SK-N-MC (cell line): Measurements from ENCODE around the gene SOBP.
A peak's percentile ranks its signal among the peaks of the same experiment; 100 is the strongest.

ENCODE experiments used
- FOXP2 ChIP-seq: optimal IDR thresholded peaks from 2 replicates; pipeline ENCODE3; 2011; ENCODE audit warnings: mild to moderate bottlenecking, moderate library complexity; ENCODE audit not compliant: insufficient read depth; ENCODE audit errors: extremely low read length, control extremely low read depth
- POLR2AphosphoS5 ChIP-seq: IDR thresholded peaks from 2 replicates; pipeline ENCODE4 v1.6.1; 2012; ENCODE audit warnings: mild to moderate bottlenecking, low read depth, low read length, borderline replicate concordance

DNA sequence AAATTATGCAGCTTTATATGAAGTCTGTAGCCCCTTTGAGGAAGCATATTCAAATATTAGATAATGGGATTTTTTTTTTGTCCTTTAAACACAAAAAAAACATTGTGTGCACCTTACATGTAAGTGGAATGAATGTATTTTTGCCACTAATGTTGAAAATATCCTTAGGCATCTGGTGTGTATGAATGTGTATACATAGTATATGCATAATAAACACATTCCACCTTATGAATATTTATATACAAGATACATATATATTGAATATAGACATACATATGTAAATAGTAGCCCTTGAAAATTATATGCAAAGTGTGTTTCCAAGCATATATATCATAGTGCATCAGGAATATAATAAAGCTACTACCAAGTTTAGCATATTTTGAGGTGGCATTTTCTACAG is 94.8 kb downstream of the SOBP start:
- no peak for TF ChIP-seq POLR2AphosphoS5
- TF ChIP-seq FOXP2: peak; percentile 33
